ENCODE results near the gene THEM4. TPM values are rescaled to one million over a fixed set of nuclear protein-coding genes. Genes with fewer than 3 reads are reported as not detected.
"Not testable (repeated sequence)": the region's sequence is repeated elsewhere in the genome, so short reads cannot be mapped to it uniquely, and the experiment has no call there.

The THEM4 gene
- total RNA-seq, 2 experiments from 2014 or later: 20.1 to 22.0 TPM

DNA sequence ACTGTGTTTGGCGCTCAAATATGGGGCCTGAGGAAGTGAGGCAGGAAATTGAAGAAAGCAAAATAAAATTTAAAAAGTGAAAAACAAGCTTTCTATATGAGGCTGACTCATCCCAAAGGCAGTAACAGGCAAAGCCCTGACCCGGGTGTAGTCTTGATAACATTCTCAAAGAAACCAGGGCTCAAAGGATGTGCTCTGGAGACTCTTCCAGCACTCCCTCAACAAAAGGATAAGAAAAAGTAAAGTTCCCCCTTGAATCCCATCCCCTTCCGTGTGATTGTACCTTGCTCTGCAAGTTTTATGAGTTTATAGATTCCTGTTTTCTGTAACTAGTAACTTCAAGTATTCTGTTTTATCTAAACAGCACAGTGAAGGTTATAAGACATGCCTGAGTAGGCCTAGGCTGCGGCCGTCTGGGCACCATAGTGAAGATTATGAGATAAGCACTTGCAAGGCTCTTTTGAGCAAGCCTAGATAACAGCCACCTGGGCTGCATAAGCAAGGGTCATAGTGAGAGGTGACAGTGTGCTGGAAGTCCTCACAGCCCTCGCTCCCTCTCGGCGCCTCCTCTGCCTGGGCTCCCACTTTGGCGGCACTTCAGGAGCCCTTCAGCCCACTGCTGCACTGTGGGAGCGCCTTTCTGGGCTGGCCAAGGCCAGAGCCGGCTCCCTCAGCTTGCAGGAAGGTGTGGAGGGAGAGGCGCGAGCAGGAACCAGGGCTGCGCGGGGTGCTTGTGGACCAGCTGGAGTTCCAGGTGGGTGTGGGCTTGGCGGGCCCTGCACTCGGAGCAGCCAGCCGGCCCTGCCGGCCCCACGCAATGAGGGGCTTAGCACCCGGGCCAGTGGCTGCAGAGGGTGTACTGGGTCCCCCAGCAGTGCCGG is 3.6 kb downstream of the THEM4 start:
- Mint-ChIP-seq H3K4me3 (peak overlapping the region; percentile 72), H3K27ac (peak overlapping the region; percentile 97), H3K4me1 (ENCODE audit: low read depth) (peaks cover 55% of the 10 kb centered on the region), H3K9me3 (peaks cover 41% of the 10 kb centered on the region), H3K36me3 (ENCODE audit: low read depth) (peaks cover 56% of the 10 kb centered on the region)
- peak; percentile 62 for DNase-seq
- intact Hi-C loops (cut with micrococcal nuclease): loop anchor here (2.0 to 5.0 kb wide), 2 partner anchors 67 to 623 kb away; partner anchors contain the start of genes C2CD4D and ZNF687
- CTCF ChIA-PET: interaction anchor here (0.6 to 0.8 kb wide), 2 partner anchors 28 to 46 kb away, joined by 4 to 6 read pairs; no protein-coding TSS in a partner anchor
- not testable (repeated sequence) for H3K27me3 Mint-ChIP-seq (ENCODE audit: low read depth)

DNA sequence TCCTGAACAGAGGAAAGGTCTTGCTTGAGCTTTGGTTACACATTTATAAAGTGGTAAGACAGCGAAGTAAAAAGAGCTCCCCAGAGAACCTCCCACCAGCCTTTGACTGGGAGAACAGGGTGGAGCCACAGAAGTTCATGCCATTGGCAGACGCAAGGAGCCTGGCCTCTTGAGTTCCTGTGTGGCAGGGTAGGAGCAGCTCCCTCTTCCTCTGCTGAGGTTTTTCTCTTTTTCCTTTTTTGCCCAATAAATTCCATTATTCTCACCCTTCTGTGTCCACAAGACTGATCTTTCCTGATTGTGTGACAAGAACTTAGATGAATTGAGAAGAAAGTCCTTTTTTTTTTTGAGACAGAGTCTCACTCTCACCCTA is 4.3 kb downstream of the THEM4 start:
- Mint-ChIP-seq H3K4me1 (ENCODE audit: low read depth) (peaks cover 60% of the 10 kb centered on the region), H3K4me3 (peak overlapping the region; percentile 72), H3K27me3 (ENCODE audit: low read depth) (no peaks in the 10 kb centered on the region), H3K9me3 (peaks cover 46% of the 10 kb centered on the region), H3K36me3 (ENCODE audit: low read depth) (peaks cover 61% of the 10 kb centered on the region), H3K27ac (peak overlapping the region; percentile 97)
- intact Hi-C loops (cut with micrococcal nuclease): loop anchor here (2.0 to 5.0 kb wide), 2 partner anchors 66 to 623 kb away; partner anchors contain the start of genes C2CD4D and ZNF687
- CTCF ChIA-PET: interaction anchor here (0.7 to 1.1 kb wide), 3 partner anchors 14 to 29 kb away, joined by 3 to 4 read pairs (median 4); no protein-coding TSS in a partner anchor
- DNase-seq: peak; percentile 87

DNA sequence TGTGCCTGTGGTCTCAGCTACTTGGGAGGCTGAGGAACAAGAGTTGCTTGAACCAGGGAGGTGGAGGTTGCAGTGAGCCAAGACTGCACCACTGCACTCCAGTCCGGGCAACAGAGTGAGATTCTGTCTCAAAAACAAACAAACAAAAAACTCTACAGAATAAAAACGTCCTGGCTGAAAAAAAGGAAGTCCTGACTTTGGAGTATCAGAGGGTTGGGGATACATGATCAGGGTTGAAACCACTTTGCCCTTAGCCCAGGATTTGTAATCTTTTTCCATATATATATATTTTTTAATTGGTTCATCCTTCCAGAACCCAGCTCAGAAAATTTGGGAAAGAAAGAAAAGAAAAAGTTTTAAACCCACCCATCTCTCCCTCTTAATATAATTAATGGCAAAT is 6.5 kb downstream of the THEM4 start:
- peaks cover 73% of the 10 kb centered on the region for H3K4me1 Mint-ChIP-seq (ENCODE audit: low read depth)
- H3K4me3 Mint-ChIP-seq: no peak overlapping the region
- CTCF ChIA-PET: interaction anchor here (0.7 to 1.1 kb wide), 3 partner anchors 30 to 98 kb away, joined by 3 read pairs; no protein-coding TSS in a partner anchor
- intact Hi-C loops (cut with micrococcal nuclease): no loop called here
- peaks cover 47% of the 10 kb centered on the region for H3K9me3 Mint-ChIP-seq
- H3K27me3 Mint-ChIP-seq (ENCODE audit: low read depth): no peaks in the 10 kb centered on the region
- H3K27ac Mint-ChIP-seq: no peak overlapping the region
- peaks cover 64% of the 10 kb centered on the region for H3K36me3 Mint-ChIP-seq (ENCODE audit: low read depth)
- DNase-seq: no peak

DNA sequence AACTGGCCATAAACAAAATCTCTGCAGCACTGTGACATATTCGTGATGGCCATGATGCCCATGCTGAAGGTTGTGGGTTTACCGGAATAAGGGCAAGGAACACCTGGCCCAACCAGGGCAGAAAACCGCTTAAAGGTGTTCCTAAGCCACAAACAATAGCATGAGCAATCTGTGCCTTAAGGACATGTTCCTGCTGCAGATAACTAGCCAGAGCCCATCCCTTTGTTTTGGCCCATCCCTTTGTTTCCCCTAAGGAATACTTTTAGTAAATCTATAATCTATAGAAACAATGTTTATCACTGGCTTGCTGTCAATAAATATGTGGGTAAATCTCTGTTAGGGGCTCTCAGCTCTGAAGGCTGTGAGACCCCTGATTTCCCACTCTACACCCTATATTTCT is 8.5 kb downstream of the THEM4 start:
- DNase-seq; H3K4me3 Mint-ChIP-seq; H3K27ac Mint-ChIP-seq; H3K27me3 Mint-ChIP-seq (ENCODE audit: low read depth); intact Hi-C loops (cut with micrococcal nuclease): not testable (repeated sequence)
- H3K4me1 Mint-ChIP-seq (ENCODE audit: low read depth): peaks cover 70% of the 10 kb centered on the region
- peaks cover 33% of the 10 kb centered on the region for H3K9me3 Mint-ChIP-seq
- peaks cover 51% of the 10 kb centered on the region for H3K36me3 Mint-ChIP-seq (ENCODE audit: low read depth)
- CTCF ChIA-PET: interaction anchor here (0.9 kb wide), 1 partner anchor 80 kb away, joined by 3 read pairs; no protein-coding TSS in a partner anchor

DNA sequence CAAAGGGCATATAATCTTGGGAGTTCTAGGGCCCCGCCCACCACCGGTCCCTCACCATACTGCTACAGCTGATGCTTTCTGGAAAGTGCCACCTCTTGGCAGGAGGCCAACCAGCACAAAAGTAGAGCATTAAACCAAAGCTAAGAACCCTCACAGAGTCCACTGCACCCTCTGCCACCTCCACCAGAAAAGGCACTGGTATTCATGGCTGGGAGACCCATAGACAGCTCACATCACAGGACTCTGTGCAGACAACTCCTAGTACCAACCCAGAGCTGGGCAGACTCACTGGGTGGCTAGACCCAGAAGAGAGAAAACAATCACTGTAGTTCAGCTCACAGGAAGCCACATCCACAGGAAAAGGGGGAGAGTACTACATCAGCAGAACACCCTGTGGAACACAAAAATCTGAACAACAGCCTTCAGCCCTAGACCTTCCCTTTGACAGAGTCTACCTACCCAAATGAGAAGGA is 10.8 kb downstream of the THEM4 start:
- intact Hi-C loops (cut with micrococcal nuclease): loop anchor here (1.0 kb wide), 1 partner anchor 11 kb away; the partner anchor contains the start of gene THEM4
- H3K4me1 Mint-ChIP-seq (ENCODE audit: low read depth): peaks cover 58% of the 10 kb centered on the region
- H3K27ac Mint-ChIP-seq: peak overlapping the region; percentile 87
- peaks cover 31% of the 10 kb centered on the region for H3K9me3 Mint-ChIP-seq
- DNase-seq: peak; percentile 67
- peaks cover 54% of the 10 kb centered on the region for H3K36me3 Mint-ChIP-seq (ENCODE audit: low read depth)
- peak overlapping the region; percentile 45 for H3K4me3 Mint-ChIP-seq
- CTCF ChIA-PET: interaction anchor here (0.9 to 2.0 kb wide), 9 partner anchors 8 to 103 kb away, joined by 3 to 9 read pairs (median 4); partner anchors contain the start of gene THEM4
- no peaks in the 10 kb centered on the region for H3K27me3 Mint-ChIP-seq (ENCODE audit: low read depth)

DNA sequence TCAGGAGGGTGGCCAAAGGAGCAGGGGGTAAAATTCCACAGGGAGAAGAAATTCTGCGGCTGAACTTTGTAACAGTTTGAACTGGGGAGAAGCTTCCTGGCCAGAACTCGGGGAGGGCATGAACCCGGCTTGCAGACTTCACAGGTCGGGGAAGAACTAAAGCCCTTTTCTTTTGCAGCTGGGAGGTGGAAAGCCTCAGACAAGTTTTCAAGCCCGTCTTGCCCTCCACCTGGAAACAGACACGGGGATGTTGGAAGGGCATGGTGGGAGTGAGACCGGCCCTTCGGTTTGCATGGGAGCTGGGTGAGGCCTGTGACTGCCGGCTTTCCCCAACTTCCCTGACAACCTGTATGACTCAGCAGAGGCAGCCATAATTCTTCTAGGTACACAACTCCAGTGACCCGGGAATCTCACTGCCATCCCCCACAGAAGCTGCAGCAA is 11.3 kb downstream of the THEM4 start:
- Mint-ChIP-seq H3K4me1 (ENCODE audit: low read depth) (peaks cover 60% of the 10 kb centered on the region), H3K27ac (peak overlapping the region; percentile 87), H3K36me3 (ENCODE audit: low read depth) (peaks cover 56% of the 10 kb centered on the region), H3K27me3 (ENCODE audit: low read depth) (no peaks in the 10 kb centered on the region), H3K9me3 (peaks cover 31% of the 10 kb centered on the region), H3K4me3 (peak overlapping the region; percentile 45)
- DNase-seq: no peak
- intact Hi-C loops (cut with micrococcal nuclease): loop anchor here (1.0 kb wide), 1 partner anchor 11 kb away; the partner anchor contains the start of gene THEM4
- CTCF ChIA-PET: interaction anchor here (0.9 to 1.4 kb wide), 5 partner anchors 9 to 104 kb away, joined by 3 to 5 read pairs (median 4); no protein-coding TSS in a partner anchor

DNA sequence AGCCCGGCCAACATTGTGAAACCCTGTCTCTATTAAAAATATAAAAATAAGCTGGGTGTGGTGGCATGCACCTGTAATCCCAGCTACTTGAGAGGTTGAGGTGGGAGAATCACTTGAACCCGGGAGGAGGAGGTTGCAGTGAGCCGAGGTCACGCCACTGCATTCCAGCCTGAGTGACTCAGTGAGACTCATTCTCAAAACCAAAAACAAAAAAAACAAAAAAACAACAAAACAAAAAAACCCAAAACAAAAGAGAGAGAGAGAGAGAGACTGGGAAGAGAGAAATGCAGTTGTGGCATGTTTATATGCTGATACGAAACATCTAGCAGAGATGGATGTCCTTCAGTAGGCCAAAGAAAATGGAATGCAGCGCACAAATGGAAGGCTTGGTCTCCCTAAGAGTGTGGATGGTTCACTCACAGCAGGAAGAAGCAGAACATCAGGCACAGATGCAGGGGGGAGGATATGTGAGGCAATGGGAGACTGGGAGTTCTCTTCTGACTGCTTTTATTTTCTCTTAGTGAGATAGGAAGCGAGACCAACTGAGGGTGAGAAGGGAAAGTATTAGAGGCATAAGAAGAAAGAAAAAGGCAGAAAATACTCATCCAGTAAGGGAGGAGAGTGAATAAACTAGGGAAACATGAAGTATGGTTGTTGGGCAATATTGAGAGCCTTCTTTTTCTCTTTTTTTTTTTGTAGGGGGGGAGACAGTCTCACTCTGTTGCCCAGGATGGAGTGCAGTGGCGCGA is 16.0 kb downstream of the THEM4 start:
- peaks cover 48% of the 10 kb centered on the region for H3K36me3 Mint-ChIP-seq (ENCODE audit: low read depth)
- H3K27ac Mint-ChIP-seq: no peak overlapping the region
- intact Hi-C loops (cut with micrococcal nuclease): no loop called here
- H3K9me3 Mint-ChIP-seq: no peaks in the 10 kb centered on the region
- no peaks in the 10 kb centered on the region for H3K27me3 Mint-ChIP-seq (ENCODE audit: low read depth)
- DNase-seq: no peak
- peaks cover 51% of the 10 kb centered on the region for H3K4me1 Mint-ChIP-seq (ENCODE audit: low read depth)
- CTCF ChIA-PET: no interaction called here
- H3K4me3 Mint-ChIP-seq: no peak overlapping the region

DNA sequence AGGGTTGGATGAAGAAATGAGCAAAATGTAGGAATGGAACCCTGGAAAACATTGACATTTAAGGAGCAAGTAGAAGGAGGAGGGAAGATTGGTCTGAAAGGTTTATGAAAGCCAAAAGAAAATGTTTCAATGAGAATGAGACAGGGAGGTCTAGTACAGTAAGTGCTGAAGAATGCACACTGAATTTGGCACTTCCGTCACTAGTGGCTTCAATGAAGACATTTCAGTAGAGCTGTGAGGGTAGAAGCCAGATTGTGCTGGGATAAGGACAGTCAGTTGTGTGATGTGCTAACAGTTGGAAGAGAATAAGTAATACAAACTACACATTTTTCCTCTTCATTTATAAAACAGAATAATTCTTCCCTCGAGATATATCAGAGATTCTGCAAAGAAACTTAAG is 17.1 kb downstream of the THEM4 start:
- H3K36me3 Mint-ChIP-seq (ENCODE audit: low read depth): peaks cover 56% of the 10 kb centered on the region
- H3K27me3 Mint-ChIP-seq (ENCODE audit: low read depth): no peaks in the 10 kb centered on the region
- H3K4me1 Mint-ChIP-seq (ENCODE audit: low read depth): peaks cover 39% of the 10 kb centered on the region
- no peaks in the 10 kb centered on the region for H3K9me3 Mint-ChIP-seq
- no peak overlapping the region for H3K4me3 Mint-ChIP-seq
- DNase-seq: no peak
- H3K27ac Mint-ChIP-seq: no peak overlapping the region
- intact Hi-C loops (cut with micrococcal nuclease): no loop called here
- CTCF ChIA-PET: no interaction called here

DNA sequence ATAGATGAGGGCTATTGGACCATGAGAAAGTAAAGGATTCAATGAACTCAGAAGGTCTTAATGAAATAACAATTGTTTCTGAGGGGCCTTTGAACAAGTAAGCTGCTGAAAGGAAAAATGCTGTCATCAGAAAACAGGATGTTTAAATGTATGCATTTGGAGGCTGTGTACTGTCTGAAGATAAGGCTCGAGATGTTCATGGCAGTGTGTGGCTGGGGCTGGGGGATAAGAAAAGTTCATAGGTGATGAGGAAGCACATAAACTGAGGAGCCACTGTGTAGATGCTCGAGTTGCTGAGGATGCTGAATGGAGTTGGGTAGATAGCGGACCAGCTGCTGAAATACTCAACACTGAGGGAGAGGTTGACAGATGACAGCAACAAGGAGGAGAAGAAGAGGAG is 17.8 kb downstream of the THEM4 start:
- Mint-ChIP-seq H3K9me3 (no peaks in the 10 kb centered on the region), H3K4me3 (no peak overlapping the region), H3K36me3 (ENCODE audit: low read depth) (peaks cover 59% of the 10 kb centered on the region), H3K27ac (peak overlapping the region; percentile 15), H3K4me1 (ENCODE audit: low read depth) (peaks cover 33% of the 10 kb centered on the region), H3K27me3 (ENCODE audit: low read depth) (no peaks in the 10 kb centered on the region)
- intact Hi-C loops (cut with micrococcal nuclease): loop anchor here (1.0 kb wide), 1 partner anchor 40 kb away; no protein-coding TSS in a partner anchor
- CTCF ChIA-PET: interaction anchor here (1.2 to 1.5 kb wide), 3 partner anchors 9 to 110 kb away, joined by 3 read pairs; no protein-coding TSS in a partner anchor
- DNase-seq: no peak

DNA sequence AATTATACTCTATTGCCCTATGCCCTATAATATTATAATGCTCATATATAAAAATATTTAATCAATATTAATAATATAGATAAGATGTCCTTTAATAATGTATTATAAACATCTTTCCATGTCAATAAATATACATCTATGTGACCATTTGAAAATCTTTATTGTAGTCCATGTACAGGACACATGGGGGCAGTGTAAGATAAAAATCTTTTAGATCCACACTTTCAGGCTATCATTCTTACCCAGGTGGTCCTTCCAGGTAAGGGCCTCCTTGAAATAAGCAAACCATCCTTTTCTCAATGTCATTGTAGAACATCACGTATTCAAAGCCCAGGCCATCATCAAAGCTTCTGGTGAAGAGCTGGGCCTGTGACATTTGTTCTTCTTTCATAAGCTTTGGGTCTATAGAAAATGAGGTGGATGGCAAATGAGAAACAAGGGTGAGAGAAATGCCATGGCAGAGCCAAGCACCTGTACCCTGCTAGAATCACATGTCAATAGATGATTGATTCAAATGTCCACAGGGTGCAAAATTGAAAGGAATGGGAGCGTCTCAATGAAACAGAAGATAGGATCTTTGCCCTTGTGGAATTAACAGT is 20.2 kb downstream of the THEM4 start:
- H3K27ac Mint-ChIP-seq: no peak overlapping the region
- intact Hi-C loops (cut with micrococcal nuclease): loop anchor here (1.0 to 10.0 kb wide), 3 partner anchors 46 to 124 kb away; partner anchors contain the start of gene MRPL9
- CTCF ChIA-PET: interaction anchor here (0.7 to 2.8 kb wide), 6 partner anchors 9 to 140 kb away, joined by 3 to 27 read pairs (median 4); no protein-coding TSS in a partner anchor
- peaks cover 27% of the 10 kb centered on the region for H3K4me1 Mint-ChIP-seq (ENCODE audit: low read depth)
- H3K36me3 Mint-ChIP-seq (ENCODE audit: low read depth): peaks cover 49% of the 10 kb centered on the region
- no peaks in the 10 kb centered on the region for H3K9me3 Mint-ChIP-seq
- no peaks in the 10 kb centered on the region for H3K27me3 Mint-ChIP-seq (ENCODE audit: low read depth)
- no peak for DNase-seq
- H3K4me3 Mint-ChIP-seq: no peak overlapping the region

DNA sequence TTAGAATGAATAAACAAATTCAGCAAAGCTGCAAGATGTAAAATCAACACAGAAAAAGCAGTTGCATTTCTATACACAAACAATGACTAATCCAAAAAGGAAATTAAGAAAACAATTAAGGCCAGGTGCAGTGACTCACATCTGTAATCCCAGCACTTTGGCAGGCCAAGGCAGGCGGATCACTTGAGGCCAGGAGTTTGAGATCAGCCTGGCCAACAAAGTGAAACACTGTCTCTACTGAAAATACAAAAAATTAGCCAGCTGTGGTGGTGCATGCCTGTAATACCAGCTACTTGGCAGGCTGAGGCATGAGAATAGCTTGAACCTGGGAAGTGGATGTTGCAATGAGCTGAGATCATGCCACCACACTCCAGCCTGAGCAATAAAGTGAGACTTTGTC is 22.3 kb downstream of the THEM4 start:
- no peak for DNase-seq
- CTCF ChIA-PET: interaction anchor here (0.7 to 2.8 kb wide), 4 partner anchors 11 to 115 kb away, joined by 3 to 27 read pairs (median 6); no protein-coding TSS in a partner anchor
- Mint-ChIP-seq H3K27me3 (ENCODE audit: low read depth) (no peaks in the 10 kb centered on the region), H3K36me3 (ENCODE audit: low read depth) (peaks cover 43% of the 10 kb centered on the region), H3K4me1 (ENCODE audit: low read depth) (peaks cover 16% of the 10 kb centered on the region), H3K9me3 (no peaks in the 10 kb centered on the region), H3K27ac (no peak overlapping the region), H3K4me3 (no peak overlapping the region)
- intact Hi-C loops (cut with micrococcal nuclease): loop anchor here (10.0 kb wide), 1 partner anchor 122 kb away; the partner anchor contains the start of gene MRPL9
